ENCODE data around the gene SLC35E4. TPM values are rescaled to one million over a fixed set of nuclear protein-coding genes. Genes with fewer than 3 reads are reported as not detected.

SLC35E4 gene
- total RNA-seq, 4 donors from 2014 or later, result 14.6 to 22.2 (median 18.6) TPM

DNA sequence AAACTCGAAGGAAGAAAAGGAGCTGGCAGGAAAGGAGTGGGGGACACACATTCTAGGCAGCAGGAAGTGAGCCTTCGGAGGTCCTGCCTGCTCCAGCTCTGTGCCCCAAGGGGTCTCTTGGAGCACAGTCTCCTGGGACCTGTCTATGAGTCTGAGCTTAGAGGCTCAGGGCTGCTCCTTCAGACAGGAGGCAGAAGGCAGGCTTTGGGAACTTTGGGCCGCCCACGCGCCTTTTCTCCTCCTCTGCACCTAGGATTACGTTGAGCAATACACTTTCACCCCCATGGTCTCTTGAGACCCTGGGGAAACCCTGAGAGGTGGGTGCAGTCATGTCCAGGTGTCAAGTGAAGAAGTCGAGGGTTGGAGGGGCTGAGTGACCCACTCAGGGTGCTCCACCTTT, 27.6 kb upstream of the SLC35E4 start:
- intact Hi-C loops (cut with DNase I; ENCODE audit: low total_unique reads), result no loop called here
- TF ChIP-seq, protein P1, sequence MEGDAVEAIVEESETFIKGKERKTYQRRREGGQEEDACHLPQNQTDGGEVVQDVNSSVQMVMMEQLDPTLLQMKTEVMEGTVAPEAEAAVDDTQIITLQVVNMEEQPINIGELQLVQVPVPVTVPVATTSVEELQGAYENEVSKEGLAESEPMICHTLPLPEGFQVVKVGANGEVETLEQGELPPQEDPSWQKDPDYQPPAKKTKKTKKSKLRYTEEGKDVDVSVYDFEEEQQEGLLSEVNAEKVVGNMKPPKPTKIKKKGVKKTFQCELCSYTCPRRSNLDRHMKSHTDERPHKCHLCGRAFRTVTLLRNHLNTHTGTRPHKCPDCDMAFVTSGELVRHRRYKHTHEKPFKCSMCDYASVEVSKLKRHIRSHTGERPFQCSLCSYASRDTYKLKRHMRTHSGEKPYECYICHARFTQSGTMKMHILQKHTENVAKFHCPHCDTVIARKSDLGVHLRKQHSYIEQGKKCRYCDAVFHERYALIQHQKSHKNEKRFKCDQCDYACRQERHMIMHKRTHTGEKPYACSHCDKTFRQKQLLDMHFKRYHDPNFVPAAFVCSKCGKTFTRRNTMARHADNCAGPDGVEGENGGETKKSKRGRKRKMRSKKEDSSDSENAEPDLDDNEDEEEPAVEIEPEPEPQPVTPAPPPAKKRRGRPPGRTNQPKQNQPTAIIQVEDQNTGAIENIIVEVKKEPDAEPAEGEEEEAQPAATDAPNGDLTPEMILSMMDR (IDR thresholded peaks at IDR 0.05), result no peak
- TF ChIP-seq POLR2A (IDR thresholded peaks at IDR 0.05), result no peak
- H3K4me3 ChIP-seq (ENCODE audit: low read depth, poor library complexity, severe bottlenecking), result no peak overlapping the region
- no peak for DNase-seq (ENCODE audit: low spot score in 2 of 2)
- WGBS, 2 donors, result 79 to 84% methylated on average over 7 of the region's 7 CpGs

DNA sequence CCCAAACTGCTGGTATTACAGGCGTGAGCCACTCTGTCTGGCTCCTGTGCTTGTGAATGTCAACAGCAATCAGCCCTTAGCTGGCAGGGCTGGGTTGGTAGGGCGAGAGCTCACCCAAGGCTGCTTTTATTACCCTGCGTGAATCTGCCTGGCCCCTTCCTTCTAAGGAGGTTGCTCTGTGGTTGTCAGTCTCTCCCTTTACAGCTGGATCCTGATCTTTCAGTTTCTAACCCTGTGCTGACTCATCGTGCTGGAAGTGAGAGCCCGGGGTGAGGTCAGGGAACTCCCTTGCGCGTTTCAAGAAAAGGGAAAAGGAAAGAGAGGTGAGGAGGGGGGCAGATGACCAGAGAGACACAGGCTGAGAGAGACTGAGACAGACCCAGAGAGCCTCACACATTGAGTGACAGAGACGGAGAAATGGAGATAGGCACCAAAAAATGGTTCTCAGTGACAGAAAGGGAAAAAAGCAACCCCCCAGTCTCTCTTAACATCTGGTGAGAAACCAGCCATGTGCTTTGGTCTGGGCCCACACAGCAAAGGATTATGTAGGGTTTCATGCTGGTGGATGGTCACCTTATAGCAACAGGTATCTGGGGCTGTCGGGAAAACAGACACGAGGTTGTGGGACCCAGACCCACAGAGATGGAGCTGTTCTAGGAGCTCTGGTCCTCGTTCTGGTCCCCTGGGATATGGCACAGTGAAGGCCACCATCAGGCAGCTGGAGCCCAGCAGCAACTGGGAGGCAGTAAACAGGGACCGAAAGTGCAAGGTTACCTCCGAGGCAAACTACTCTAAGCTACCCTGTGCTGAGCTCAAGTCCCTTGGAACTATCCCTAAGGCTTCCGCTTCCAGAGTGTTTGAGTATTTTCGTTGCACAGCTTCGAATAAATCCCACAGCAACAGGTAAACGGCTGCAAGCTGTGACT, 26.1 kb upstream of the SLC35E4 start:
- 49 to 55% methylated on average over 17 of the region's 17 CpGs for WGBS, 2 donors
- no peak overlapping the region for H3K4me3 ChIP-seq (ENCODE audit: low read depth, poor library complexity, severe bottlenecking)
- intact Hi-C loops (cut with DNase I; ENCODE audit: low total_unique reads), result no loop called here
- DNase-seq (ENCODE audit: low spot score in 2 of 2), result peak in 1 of 2 donors; percentile 54
- TF ChIP-seq POLR2A (IDR thresholded peaks at IDR 0.05), result no peak
- TF ChIP-seq, protein P1 (IDR thresholded peaks at IDR 0.05), result no peak

DNA sequence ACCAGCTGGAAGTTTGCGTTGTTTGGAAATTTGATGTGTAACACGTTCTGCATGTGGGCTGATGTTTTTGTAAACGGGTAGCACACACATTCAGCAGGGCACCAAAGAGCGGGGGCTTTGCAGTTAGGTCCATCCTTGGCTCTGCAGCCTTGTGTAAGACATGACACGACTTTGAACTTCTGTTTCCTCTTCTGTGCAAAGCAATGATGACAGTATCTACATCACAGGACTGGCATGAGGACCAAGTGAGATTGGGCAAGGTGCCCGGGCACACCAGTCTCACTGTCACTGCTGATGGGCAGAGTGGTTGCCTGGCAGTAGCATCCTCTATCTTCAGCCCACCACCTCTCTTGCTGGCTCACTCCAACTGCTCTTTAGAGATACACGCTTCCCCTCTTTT, 25.3 kb upstream of the SLC35E4 start:
- no peak overlapping the region for H3K4me3 ChIP-seq (ENCODE audit: low read depth, poor library complexity, severe bottlenecking)
- TF ChIP-seq, protein P1 (IDR thresholded peaks at IDR 0.05), result no peak
- no peak for TF ChIP-seq POLR2A (IDR thresholded peaks at IDR 0.05)
- intact Hi-C loops (cut with DNase I; ENCODE audit: low total_unique reads), result no loop called here
- peak; percentile 28 to 91 for DNase-seq (ENCODE audit: low spot score in 2 of 2)
- 73 to 83% methylated on average over 7 of the region's 7 CpGs for WGBS, 2 donors

DNA sequence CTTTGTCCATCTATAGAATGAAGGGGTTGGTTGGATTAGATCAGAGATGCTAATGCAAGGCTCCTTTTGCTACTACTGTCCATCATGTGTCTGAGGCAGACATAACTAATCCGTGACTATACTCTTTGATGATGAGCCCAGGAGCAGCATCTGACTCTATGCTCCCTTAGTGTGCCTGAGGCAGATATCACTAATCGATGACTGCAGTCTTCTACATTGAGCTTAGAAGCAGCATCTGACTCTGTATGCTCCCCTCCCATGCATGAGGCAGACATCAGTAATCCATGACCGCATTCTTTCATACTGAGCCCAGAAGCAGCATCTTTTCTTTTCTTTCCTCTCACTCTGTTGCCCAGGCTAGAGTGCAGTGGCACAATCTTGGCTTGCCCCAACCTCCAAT, 24.4 kb upstream of the SLC35E4 start:
- intact Hi-C loops (cut with DNase I; ENCODE audit: low total_unique reads), result no loop called here
- WGBS, 2 donors, result 91 to 94% methylated on average over 3 of the region's 3 CpGs
- no peak overlapping the region for H3K4me3 ChIP-seq (ENCODE audit: low read depth, poor library complexity, severe bottlenecking)
- no peak for DNase-seq (ENCODE audit: low spot score in 2 of 2)
- no peak for TF ChIP-seq POLR2A (IDR thresholded peaks at IDR 0.05)
- TF ChIP-seq, protein P1 (IDR thresholded peaks at IDR 0.05), result no peak

DNA sequence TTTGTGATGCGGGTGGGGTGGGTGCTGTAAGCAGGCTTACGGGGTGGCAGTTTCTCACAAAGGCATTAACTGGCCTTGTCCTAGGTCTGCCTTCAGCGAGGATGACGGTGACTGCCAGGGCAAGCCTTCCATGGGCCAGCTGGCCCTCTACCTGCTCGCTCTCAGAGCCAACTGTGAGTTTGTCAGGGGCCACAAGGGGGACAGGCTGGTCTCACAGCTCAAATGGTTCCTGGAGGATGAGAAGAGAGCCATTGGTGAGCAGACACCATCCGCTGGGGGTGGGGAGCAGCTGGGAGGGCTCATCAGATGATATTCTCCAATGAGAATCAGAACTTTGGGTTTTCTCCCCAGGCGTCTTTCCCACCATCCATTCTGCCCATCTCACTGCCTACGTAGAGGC, 22.8 kb upstream of the SLC35E4 start:
- TF ChIP-seq POLR2A (IDR thresholded peaks at IDR 0.05), result no peak
- TF ChIP-seq, protein P1 (IDR thresholded peaks at IDR 0.05), result no peak
- DNase-seq (ENCODE audit: low spot score in 2 of 2), result no peak
- 95% methylated on average over 8 of the region's 8 CpGs for WGBS, 2 donors

More for the DNA sequence above, 22.8 kb upstream of the SLC35E4 start:
- no peak overlapping the region for H3K4me3 ChIP-seq (ENCODE audit: low read depth, poor library complexity, severe bottlenecking)
- intact Hi-C loops (cut with DNase I; ENCODE audit: low total_unique reads), result no loop called here
